ENCODE data around the gene ARHGAP4.

DNA sequence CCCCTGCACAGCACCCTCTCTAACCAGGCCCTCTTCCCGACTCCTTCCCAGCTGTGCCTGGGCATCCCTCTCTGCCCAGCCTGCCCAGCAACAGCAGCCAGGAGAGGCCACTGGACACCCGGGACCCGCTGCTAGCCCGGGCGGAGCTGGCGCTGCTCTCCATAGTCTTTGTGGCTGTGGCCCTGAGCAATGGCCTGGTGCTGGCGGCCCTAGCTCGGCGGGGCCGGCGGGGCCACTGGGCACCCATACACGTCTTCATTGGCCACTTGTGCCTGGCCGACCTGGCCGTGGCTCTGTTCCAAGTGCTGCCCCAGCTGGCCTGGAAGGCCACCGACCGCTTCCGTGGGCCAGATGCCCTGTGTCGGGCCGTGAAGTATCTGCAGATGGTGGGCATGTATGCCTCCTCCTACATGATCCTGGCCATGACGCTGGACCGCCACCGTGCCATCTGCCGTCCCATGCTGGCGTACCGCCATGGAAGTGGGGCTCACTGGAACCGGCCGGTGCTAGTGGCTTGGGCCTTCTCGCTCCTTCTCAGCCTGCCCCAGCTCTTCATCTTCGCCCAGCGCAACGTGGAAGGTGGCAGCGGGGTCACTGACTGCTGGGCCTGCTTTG, 20.5 kb downstream of the ARHGAP4 start:
- TF ChIP-seq ZNF274 (IDR thresholded peaks at IDR 0.05; ENCODE audit: low read depth, low read length): no peak
- no peak for TF ChIP-seq SUZ12 (IDR thresholded peaks at IDR 0.05; ENCODE audit: extremely low read depth, insufficient read depth, insufficient read length)

All from NT2/D1 (cell line).